CD4-positive, alpha-beta T cell treated with Interleukin-6 at 100 ng/mL for 8 hours (primary cell): Measurements from ENCODE around the gene AFDN.
"Not testable (repeated sequence)": the region's sequence is repeated elsewhere in the genome, so short reads cannot be mapped to it uniquely, and the experiment has no call there.

Experiments
- DNase-seq: peaks from one replicate; pipeline ENCODE4 v3.0.0-alpha.2; 2020; ENCODE audit warnings: mixed read lengths, low spot score

The AFDN gene

GRCh38 chr6:167998215-167998614 lies 171.5 kb downstream of the AFDN start:
- DNase-seq = no peak

DNA sequence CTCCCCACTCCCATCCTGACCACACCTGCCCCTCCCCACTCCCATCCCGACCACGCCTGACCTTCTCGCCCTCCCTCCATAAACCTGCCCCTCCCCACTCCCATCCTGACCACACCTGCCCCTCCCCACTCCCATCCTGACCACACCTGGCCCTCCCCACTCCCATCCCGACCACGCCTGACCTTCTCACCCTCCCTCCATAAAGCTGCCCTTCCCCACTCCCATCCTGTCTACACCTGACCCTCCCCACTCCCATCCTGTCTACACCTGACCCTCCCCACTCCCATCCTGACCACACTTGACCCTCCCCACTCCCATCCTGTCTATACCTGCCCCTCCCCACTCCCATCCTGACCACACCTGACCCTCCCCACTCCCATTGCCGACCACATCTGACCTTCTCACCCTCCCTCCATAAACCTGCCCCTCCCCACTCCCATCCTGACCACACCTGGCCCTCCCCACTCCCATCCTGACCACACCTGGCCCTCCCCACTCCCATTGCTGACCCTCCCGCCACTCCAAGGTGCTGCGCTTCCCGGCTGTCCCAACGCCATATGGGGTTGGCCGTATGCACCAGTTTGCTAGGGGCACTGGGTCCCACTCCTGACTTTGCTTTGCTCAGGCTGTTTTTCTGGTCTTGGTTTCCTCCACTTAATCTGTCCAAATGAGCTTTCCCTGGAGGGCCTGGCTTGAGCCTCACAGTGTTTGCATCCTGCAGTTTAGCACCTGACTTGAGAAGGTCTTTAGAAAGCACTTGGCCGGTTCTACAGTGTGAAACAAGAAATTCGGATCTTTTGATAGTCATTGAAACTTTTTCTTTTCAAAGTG lies 173.7 kb downstream of the AFDN start:
- no peak for DNase-seq

DNA sequence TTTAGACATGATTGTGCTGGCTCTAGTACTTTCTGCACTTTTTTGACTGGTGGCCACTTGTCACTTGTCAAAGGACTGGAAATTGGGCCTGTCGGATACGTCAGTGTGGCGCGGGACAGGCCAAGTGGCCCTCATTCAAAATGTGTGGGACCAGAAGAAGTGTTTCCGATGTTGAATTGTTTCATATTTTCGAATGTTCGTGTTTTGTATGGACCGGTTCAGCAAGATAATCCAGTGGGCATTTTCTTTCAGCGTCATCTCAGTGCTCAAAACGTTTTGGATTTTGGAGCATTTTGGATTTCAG lies 174.3 kb downstream of the AFDN start:
- DNase-seq = no peak

- DNase-seq = not testable (repeated sequence)
Measured at GRCh38 chr6:168001514-168001913, 174.8 kb downstream of the AFDN start.

- DNase-seq = no peak
Measured at GRCh38 chr6:168002804-168003203, 176.1 kb downstream of the AFDN start.

DNA sequence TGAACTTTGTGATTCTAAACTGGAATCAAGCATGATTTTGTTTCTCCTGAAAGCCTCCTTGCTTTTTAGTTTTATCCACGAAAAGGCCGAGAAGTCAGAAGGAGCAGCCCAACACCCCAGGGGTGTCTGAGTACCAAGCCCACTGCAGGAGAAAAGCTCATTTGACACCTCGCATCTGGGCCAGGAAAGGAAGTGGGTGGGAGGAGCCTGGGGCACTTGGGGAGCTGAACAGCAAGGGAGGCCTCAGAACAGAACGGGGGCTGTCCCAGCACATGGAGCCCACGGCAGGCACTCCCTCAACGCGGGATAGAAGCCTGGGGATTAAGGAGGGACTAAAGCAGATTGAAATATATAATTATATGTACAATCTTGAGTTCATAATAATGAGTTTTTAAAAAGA lies 177.3 kb downstream of the AFDN start:
- no peak for DNase-seq

DNA sequence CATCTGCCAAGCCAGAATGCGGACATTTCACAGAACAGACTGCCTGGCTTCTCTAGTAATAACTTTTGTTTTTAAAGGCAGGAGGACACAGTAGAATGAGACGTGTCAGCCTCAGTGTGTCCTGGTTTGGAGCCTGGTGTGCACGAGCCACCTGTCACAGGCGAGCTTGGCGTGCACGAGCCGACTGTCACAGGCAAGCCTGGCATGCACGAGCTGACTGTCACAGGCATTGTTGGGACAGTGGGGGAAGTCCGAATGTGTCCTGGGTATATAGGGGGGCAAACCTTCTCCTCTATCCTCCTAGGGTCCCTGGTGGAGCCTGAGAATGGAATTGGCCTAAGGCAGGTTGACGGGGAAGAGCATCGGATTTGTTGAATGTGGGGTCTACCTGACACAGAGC lies 178.2 kb downstream of the AFDN start:
- no peak for DNase-seq

DNA sequence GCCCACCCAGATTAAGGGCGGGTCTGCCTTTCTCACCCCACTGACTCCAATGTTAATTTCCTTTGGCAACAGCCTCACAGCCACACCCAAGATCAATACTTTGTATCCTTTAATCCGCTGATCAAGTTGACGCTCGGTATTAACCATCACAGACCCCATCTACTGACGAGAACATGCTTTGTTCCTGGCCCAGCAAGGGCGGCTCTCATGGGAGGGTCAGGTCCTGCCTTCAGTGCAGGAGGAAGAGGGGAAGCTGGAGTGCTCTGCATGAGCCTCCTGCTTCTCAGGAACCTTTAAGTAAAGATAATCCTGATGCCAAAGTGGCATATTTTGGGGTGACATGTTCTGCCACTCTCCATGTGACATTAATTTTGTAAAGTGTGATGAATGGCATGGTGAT lies 179.1 kb downstream of the AFDN start:
- no peak for DNase-seq

GRCh38 chr6:168007592-168008338 lies 181.1 kb downstream of the AFDN start:
- no peak for DNase-seq

GRCh38 chr6:168009331-168009730 lies 182.6 kb downstream of the AFDN start:
- no peak for DNase-seq

DNA sequence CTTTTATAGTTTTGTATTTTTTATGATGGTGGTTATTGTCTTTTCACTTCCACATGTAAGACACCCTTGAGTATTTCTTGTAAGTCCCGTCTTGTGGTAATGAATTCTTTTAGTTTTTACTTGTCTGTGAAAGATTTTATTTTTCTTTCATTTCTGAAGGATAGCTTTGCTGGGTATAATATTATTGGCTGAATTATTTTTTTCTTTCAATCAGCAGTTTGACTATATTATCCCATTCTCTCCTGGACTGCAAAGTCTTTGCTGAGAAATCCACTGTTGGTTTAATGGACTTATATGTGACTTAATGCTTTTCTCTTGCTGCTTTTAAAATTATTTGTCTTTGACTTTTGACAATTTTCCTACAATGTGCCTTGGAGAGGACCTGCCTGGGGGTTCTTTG lies 184.6 kb downstream of the AFDN start:
- no peak for DNase-seq

GRCh38 chr6:168012431-168013249 lies 185.9 kb downstream of the AFDN start:
- no peak for DNase-seq

- DNase-seq = no peak
Measured at GRCh38 chr6:168013250-168013915, 186.7 kb downstream of the AFDN start.

DNA sequence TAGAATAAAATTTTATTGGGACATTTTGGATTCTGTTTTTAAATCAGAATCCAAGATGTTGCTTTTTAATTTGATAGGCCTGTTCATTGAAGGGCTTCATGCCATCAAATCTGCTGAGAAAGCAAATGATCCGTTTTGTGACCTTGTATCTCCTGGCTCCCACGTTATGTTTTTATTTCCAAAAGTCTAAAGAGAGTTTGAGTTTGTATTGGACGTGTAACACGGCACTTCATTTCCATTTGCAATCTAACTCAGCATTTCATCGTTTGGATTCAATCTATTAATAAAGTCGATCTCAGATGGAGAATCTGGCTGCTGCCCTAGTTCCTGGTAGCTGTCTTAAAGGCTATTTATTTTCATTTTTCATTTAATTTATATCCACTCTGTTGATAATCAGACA lies 187.7 kb downstream of the AFDN start:
- DNase-seq = no peak

DNA sequence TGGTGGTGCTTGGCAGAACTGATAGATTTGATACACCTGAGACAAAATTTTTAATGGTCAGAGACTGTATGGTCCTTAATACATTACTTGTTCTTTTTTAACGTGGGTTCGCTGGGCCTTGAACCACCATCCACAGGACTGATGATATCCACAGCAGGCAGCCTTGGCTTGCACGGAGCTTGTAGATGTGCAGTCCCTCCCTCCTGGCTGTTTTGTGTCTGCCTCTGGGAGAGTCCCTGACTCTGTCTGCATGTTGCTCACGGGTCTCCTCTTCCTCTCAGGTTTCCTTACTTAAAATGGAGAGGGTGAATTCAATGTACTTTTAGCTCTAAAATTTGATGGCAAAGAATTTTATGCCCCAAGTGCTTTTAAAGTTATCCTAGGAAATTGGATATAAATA lies 188.3 kb downstream of the AFDN start:
- no peak for DNase-seq

DNA sequence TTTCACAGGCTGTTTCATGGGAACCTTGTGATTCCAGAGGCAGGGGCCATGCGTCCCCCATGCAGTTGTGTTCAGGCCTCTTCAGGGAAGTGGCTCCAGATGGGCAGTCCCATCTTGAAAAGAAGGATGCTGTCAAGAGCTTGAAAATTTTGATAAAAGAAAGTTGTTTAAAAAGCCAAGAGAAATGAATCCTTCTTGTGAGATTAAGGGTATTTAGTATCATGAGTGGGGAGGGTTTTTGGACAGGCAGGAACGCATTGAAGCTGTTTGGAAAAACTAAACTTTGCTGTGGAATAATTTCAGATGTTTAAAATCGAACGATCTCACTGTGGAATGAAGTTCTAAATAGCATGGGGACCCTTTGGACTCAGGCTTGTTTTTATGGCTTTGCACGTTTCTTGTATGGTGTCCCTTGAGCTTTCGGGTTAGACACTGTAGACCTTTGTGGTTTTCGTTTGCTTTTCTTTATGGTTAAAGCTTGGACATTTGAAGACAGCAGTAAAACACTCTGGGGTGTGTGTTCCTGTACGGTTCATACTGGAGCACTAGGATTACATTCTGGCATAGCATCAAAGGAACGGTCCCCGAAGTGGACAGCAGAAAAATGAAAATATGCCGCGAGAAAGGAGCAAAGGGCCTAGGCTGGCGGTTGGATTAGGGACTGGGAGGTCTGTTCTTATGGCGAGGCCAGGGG lies 188.9 kb downstream of the AFDN start:
- no peak for DNase-seq

DNA sequence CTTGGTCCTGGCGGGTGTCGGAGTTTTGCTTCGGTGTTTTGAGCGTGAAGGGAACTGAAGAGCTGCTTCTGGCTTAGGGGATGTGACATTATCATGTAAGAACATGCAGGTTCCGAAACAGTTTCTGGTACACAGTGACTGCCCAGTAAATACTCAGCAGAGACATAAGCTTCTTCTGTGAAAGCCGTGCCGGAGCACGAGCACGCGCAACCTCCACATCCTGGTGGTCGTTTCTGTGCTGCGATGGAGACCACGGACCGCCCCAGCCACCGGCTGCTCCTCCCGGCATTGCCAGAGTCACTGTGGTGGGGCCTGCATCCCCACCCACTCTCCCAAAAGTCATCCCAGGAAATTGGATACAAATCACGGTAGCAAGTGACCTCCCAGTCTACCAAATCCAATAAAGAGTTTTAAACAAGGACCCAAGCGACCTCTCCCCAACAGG lies 189.5 kb downstream of the AFDN start:
- DNase-seq = no peak

DNA sequence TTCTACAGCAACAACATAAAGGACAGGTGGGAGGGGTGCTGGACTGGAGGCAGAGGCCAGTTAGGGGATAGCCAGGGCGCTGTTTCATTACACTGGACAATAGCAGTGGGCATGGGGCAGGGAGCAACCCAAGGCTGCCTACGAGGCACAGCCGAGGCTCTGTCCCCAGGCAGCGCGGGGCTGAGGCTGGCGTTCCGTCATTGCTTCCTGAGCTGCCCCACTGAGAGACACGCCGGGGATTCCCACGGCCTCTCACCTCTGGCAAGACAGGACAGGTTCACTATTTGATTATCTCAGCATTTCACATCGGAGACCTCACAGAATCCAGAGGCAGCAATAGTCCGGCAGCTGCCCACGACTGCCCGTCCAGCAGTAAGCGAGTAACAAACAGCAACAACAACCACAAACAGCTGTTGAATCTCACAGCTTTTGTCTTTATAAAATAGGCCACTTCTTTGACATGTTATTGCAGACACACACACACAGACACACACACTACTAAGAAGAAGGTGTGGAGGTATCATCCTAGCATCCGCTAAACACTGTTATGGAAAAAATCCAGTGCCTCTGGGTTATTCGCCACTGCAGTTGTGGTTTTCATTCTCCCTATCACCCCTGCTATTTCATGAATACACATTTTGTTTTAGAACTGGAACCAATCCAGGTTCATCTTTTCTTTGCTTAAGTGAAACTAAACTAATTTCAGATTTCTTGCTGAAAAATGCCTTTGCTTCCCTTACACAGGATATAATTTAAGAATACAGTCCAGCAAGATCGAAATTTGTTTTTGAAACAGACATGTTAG lies 190.2 kb downstream of the AFDN start:
- no peak for DNase-seq

- DNase-seq = no peak
Measured at GRCh38 chr6:168017629-168018028, 190.9 kb downstream of the AFDN start.

DNA sequence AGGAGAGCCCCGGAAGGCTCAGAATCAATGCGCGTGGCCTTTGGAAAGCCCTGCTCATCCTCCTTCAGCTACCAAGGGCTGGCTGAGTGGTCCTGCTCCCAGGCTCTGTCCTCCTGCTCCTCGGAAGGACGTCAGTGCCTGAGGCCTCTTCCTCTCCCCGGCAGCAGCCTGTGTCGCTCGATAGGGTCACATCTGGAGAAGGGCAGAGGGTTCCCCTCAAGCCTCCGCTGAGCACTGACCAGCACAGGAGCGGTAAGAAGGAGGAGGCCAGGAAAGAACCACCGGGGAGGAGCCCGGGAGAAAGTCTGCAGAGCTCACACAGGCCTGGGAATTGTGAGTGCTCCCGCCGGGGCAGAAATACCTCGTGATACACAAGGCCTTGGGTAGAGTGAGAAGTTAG lies 192.0 kb downstream of the AFDN start:
- DNase-seq = no peak

DNA sequence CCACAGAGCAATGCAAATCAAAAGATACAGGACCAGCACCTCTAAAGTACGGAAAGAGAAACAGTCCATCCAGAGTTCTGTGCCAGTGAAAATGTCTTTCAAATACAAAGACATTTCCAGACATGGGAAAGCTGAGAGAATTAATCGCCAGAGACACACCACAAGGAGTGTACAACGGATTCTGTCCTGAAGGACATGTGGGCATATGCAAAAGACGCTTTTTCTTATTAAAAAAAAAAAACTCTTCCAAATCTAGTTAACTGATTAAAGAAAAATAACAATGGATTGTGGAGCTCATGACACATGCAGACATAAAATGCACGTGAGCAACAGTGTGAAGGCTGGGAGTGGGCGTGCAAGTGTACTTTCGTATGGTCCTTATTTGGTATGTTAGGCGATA lies 193.5 kb downstream of the AFDN start:
- DNase-seq = no peak
